GM13976 (cell line): ENCODE measurements around the gene LPP.

ENCODE experiments used
- DNase-seq: peaks from one replicate; pipeline ENCODE4 v3.0.0; 2012; ENCODE audit warnings: low spot score
- CTCF ChIP-seq: IDR thresholded peaks from 2 replicates; pipeline ENCODE4 v1.5.1; 2012; ENCODE audit warnings: borderline replicate concordance, mild to moderate bottlenecking; ENCODE audit not compliant: insufficient read depth; ENCODE audit errors: extremely low read depth, missing control alignments, control extremely low read depth
- in situ Hi-C: fragments of 300-500 bp; cut with MboI; formaldehyde crosslinking; loops from one replicate; pipeline ENCODE4 v1.12.0; 2022; ENCODE audit warnings: low sequenced_read_pairs, mixed read lengths, inconsistent platforms; ENCODE audit not compliant: unreplicated experiment

LPP gene

GRCh38 chr3:188248036-188248561 lies 94.1 kb downstream of the LPP start:
- TF ChIP-seq CTCF: no peak
- in situ Hi-C loops: no loop called here
- no peak for DNase-seq

- DNase-seq: no peak
- no peak for TF ChIP-seq CTCF
- in situ Hi-C loops: no loop called here
Measured at GRCh38 chr3:188253123-188253793, 99.3 kb downstream of the LPP start.

- in situ Hi-C loops: no loop called here
- no peak for DNase-seq
- no peak for TF ChIP-seq CTCF
Measured at GRCh38 chr3:188253800-188254452, 100.0 kb downstream of the LPP start.

- in situ Hi-C loops: no loop called here
- DNase-seq: no peak
- TF ChIP-seq CTCF: no peak
Measured at GRCh38 chr3:188254520-188255070, 100.6 kb downstream of the LPP start.

GRCh38 chr3:188255190-188255589 lies 101.2 kb downstream of the LPP start:
- in situ Hi-C loops: no loop called here
- no peak for DNase-seq
- TF ChIP-seq CTCF: no peak

GRCh38 chr3:188256758-188257157 lies 102.8 kb downstream of the LPP start:
- TF ChIP-seq CTCF: no peak
- in situ Hi-C loops: no loop called here
- no peak for DNase-seq
